SJCRH30 (cell line): ENCODE results near the gene F2RL1. TPM values are rescaled to one million over a fixed set of nuclear protein-coding genes. Genes with fewer than 3 reads are reported as not detected.
"Not testable (repeated sequence)": the region's sequence is repeated elsewhere in the genome, so short reads cannot be mapped to it uniquely, and the experiment has no call there.

Experiments
- DNase-seq, 2 experiments: peaks; one replicate each; pipeline ENCODE4 v3.0.0-alpha.2; 2015 to 2020
- H3K27ac ChIP-seq: fragments of 250-450 bp; sonication (Bioruptor Pico); 2 replicates; pipeline ENCODE4 v1.5.1; 2020; ENCODE audit warnings: mild to moderate bottlenecking, moderate library complexity
- H3K27me3 ChIP-seq: fragments of 250-450 bp; sonication (Bioruptor Pico); 2 replicates; pipeline ENCODE4 v1.5.1; 2020; ENCODE audit warnings: mild to moderate bottlenecking, moderate library complexity
- H3K36me3 ChIP-seq: fragments of 250-450 bp; sonication (Bioruptor Pico); 2 replicates; pipeline ENCODE4 v1.5.1; 2020; ENCODE audit warnings: mild to moderate bottlenecking, moderate library complexity
- H3K4me1 ChIP-seq: fragments of 250-450 bp; sonication (Bioruptor Pico); 2 replicates; pipeline ENCODE4 v1.5.1; 2020; ENCODE audit warnings: mild to moderate bottlenecking, moderate library complexity
- H3K4me3 ChIP-seq: fragments of 250-450 bp; sonication (Bioruptor Pico); 2 replicates; pipeline ENCODE4 v1.5.1; 2020; ENCODE audit warnings: mild to moderate bottlenecking, moderate library complexity
- H3K9me3 ChIP-seq: fragments of 250-450 bp; sonication (Bioruptor Pico); replicated peaks from 2 replicates; pipeline ENCODE4 v1.5.1; 2020; ENCODE audit warnings: mild to moderate bottlenecking, moderate library complexity
- total RNA-seq: library from RNA; depleted of rRNA; stranded (reverse); fragments of >200 nt; shearing (Covaris generic); gene quantifications from 2 replicates; pipeline ENCODE4 v1.2.3, GENCODE V29; 2014; rRNA removed

F2RL1 gene
- 0.02 TPM in 1 of 2 replicates, not detected in the other for total RNA-seq

GRCh38 chr5:76818844-76819831, at the start of gene F2RL1:
TSS of gene F2RL1 (plus strand) at chr5:76819030. CDS start at chr5:76819183, 153 bp downstream.
- H3K27ac ChIP-seq = no peak within 1 kb of the TSS
- H3K27me3 ChIP-seq = no peaks in the 10 kb centered on the region
- DNase-seq = no peak
- no peaks in the 10 kb centered on the region for H3K36me3 ChIP-seq
- H3K9me3 ChIP-seq = no peaks in the 10 kb centered on the region; the same call in 1 of the 2 replicates
- no peak within 1 kb of the TSS for H3K4me3 ChIP-seq
- H3K4me1 ChIP-seq = no peaks in the 10 kb centered on the region

- not testable (repeated sequence) for H3K4me1 ChIP-seq, H3K9me3 ChIP-seq, H3K36me3 ChIP-seq, H3K27me3 ChIP-seq, H3K27ac ChIP-seq, DNase-seq, H3K4me3 ChIP-seq
These were observed 47.8 kb upstream of the F2RL1 start for GRCh38 chr5:76771041-76771440.

- Histone ChIP-seq H3K36me3 (no peaks in the 10 kb centered on the region), H3K27me3 (no peaks in the 10 kb centered on the region), H3K9me3 (no peaks in the 10 kb centered on the region), H3K4me3 (no peak overlapping the region), H3K27ac (no peak overlapping the region), H3K4me1 (no peaks in the 10 kb centered on the region)
- no peak for DNase-seq
These were observed 47.0 kb upstream of the F2RL1 start for GRCh38 chr5:76771705-76772405.

GRCh38 chr5:76775921-76776320, 42.9 kb upstream of the F2RL1 start:
- DNase-seq = no peak
- H3K9me3 ChIP-seq = no peaks in the 10 kb centered on the region
- no peaks in the 10 kb centered on the region for H3K4me1 ChIP-seq
- H3K4me3 ChIP-seq = no peak overlapping the region
- no peaks in the 10 kb centered on the region; the same call in 1 of the 2 replicates for H3K27me3 ChIP-seq
- H3K36me3 ChIP-seq = no peaks in the 10 kb centered on the region
- no peak overlapping the region for H3K27ac ChIP-seq

GRCh38 chr5:76776391-76776790, 42.4 kb upstream of the F2RL1 start:
- H3K4me1 ChIP-seq = no peaks in the 10 kb centered on the region

GRCh38 chr5:76780616-76781015, 38.2 kb upstream of the F2RL1 start:
- not testable (repeated sequence) for H3K9me3 ChIP-seq, H3K4me1 ChIP-seq, DNase-seq, H3K4me3 ChIP-seq, H3K36me3 ChIP-seq, H3K27ac ChIP-seq, H3K27me3 ChIP-seq

More at GRCh38 chr5:76776391-76776790, 42.4 kb upstream of the F2RL1 start:
- DNase-seq = no peak
- Histone ChIP-seq H3K27ac (no peak overlapping the region), H3K27me3 (no peaks in the 10 kb centered on the region; the same call in 1 of the 2 replicates), H3K9me3 (no peaks in the 10 kb centered on the region), H3K36me3 (no peaks in the 10 kb centered on the region), H3K4me3 (no peak overlapping the region)

GRCh38 chr5:76781775-76782174, 37.1 kb upstream of the F2RL1 start:
- H3K4me1 ChIP-seq = no peaks in the 10 kb centered on the region
- DNase-seq = no peak
- no peaks in the 10 kb centered on the region for H3K9me3 ChIP-seq
- H3K4me3 ChIP-seq = no peak overlapping the region
- H3K27me3 ChIP-seq = no peaks in the 10 kb centered on the region; the same call in 1 of the 2 replicates
- no peak overlapping the region for H3K27ac ChIP-seq
- no peaks in the 10 kb centered on the region for H3K36me3 ChIP-seq

GRCh38 chr5:76782444-76782843, 36.4 kb upstream of the F2RL1 start:
- Histone ChIP-seq H3K9me3 (no peaks in the 10 kb centered on the region), H3K27me3 (no peaks in the 10 kb centered on the region; the same call in 1 of the 2 replicates), H3K36me3 (no peaks in the 10 kb centered on the region), H3K27ac (no peak overlapping the region), H3K4me3 (no peak overlapping the region), H3K4me1 (peaks cover 3% of the 10 kb centered on the region; the same call in 1 of the 2 replicates)
- DNase-seq = no peak

GRCh38 chr5:76787237-76787636, 31.6 kb upstream of the F2RL1 start:
- Histone ChIP-seq H3K4me3 (no peak overlapping the region), H3K36me3 (no peaks in the 10 kb centered on the region), H3K9me3 (no peaks in the 10 kb centered on the region), H3K27me3 (no peaks in the 10 kb centered on the region), H3K27ac (no peak overlapping the region), H3K4me1 (peaks cover 9% of the 10 kb centered on the region; the same call in 1 of the 2 replicates)
- peak; percentile 60 to 74 for DNase-seq

- Histone ChIP-seq H3K4me1 (peaks cover 9% of the 10 kb centered on the region; the same call in 1 of the 2 replicates), H3K4me3 (no peak overlapping the region), H3K36me3 (no peaks in the 10 kb centered on the region), H3K27me3 (no peaks in the 10 kb centered on the region), H3K27ac (no peak overlapping the region), H3K9me3 (no peaks in the 10 kb centered on the region)
- DNase-seq = no peak
These were observed 30.5 kb upstream of the F2RL1 start for GRCh38 chr5:76788362-76788761.

- H3K27ac ChIP-seq, DNase-seq, H3K9me3 ChIP-seq, H3K36me3 ChIP-seq, H3K4me3 ChIP-seq, H3K27me3 ChIP-seq, H3K4me1 ChIP-seq: not testable (repeated sequence)
These were observed 29.6 kb upstream of the F2RL1 start for GRCh38 chr5:76789275-76789674.

- DNase-seq = no peak
- Histone ChIP-seq H3K4me3 (no peak overlapping the region), H3K36me3 (no peaks in the 10 kb centered on the region), H3K27me3 (no peaks in the 10 kb centered on the region), H3K9me3 (no peaks in the 10 kb centered on the region), H3K4me1 (peaks cover 9% of the 10 kb centered on the region; the same call in 1 of the 2 replicates), H3K27ac (no peak overlapping the region)
These were observed 28.7 kb upstream of the F2RL1 start for GRCh38 chr5:76789991-76790581.

- no peak overlapping the region for H3K27ac ChIP-seq
- H3K9me3 ChIP-seq = no peaks in the 10 kb centered on the region
- H3K4me3 ChIP-seq = no peak overlapping the region
- DNase-seq = peak in 1 of 2 experiments; percentile 42
- no peaks in the 10 kb centered on the region for H3K27me3 ChIP-seq
- no peaks in the 10 kb centered on the region for H3K36me3 ChIP-seq
- peaks cover 9% of the 10 kb centered on the region; the same call in 1 of the 2 replicates for H3K4me1 ChIP-seq
These were observed 28.1 kb upstream of the F2RL1 start for GRCh38 chr5:76790632-76791290.

- no peak for DNase-seq
- Histone ChIP-seq H3K9me3 (no peaks in the 10 kb centered on the region), H3K4me3 (no peak overlapping the region), H3K27ac (no peak overlapping the region), H3K4me1 (peaks cover 9% of the 10 kb centered on the region; the same call in 1 of the 2 replicates), H3K27me3 (no peaks in the 10 kb centered on the region), H3K36me3 (no peaks in the 10 kb centered on the region)
These were observed 27.4 kb upstream of the F2RL1 start for GRCh38 chr5:76791461-76791860.
